SH-SY5Y (cell line): ENCODE data around the gene RBM14.

Experiments
- GATA2 ChIP-seq: IDR thresholded peaks from 2 replicates; pipeline ENCODE4 v1.6.1; 2011; ENCODE audit warnings: mild to moderate bottlenecking, low read depth, low read length
- GATA3 ChIP-seq: IDR thresholded peaks from 2 replicates; pipeline ENCODE4 v1.6.1; 2011; ENCODE audit warnings: low read depth, mild to moderate bottlenecking, low read length, moderate library complexity

The RBM14 gene

GRCh38 chr11:66616379-66617154 is at the start of gene RBM14:
Gene RBM14, plus strand, starts transcription at chr11:66616630. Its CDS starts 91 bp downstream, at chr11:66616721.
- TF ChIP-seq GATA3 = no peak
- TF ChIP-seq GATA2 = no peak

DNA sequence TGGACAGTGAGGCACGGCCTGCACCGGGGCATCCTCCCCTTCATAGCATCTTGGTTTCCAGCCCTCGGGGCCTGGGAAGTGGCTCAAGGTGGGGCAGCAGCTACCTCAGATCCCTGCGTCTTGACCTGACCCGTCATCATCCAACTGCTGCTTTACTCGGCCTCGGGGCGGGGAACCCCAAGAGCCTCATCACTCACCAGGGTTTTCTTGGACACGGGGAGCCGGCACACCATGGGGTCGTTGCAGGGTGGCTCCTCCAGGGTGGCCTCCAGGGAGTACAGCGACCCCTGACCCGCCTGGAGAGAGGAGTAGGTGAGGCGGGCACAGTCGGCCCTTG is 48.7 kb upstream of the RBM14 start:
- TF ChIP-seq GATA2 (no peak), GATA3 (no peak)

GRCh38 chr11:66568124-66568916 is 48.1 kb upstream of the RBM14 start, which contains the start of gene CTSF:
Gene CTSF, minus strand, starts transcription at chr11:66568606. Its CDS starts 120 bp downstream, at chr11:66568486.
- TF ChIP-seq GATA3 (no peak), GATA2 (no peak)

- TF ChIP-seq GATA2 (no peak), GATA3 (no peak)
These were observed 47.4 kb upstream of the RBM14 start for GRCh38 chr11:66569076-66569475.

DNA sequence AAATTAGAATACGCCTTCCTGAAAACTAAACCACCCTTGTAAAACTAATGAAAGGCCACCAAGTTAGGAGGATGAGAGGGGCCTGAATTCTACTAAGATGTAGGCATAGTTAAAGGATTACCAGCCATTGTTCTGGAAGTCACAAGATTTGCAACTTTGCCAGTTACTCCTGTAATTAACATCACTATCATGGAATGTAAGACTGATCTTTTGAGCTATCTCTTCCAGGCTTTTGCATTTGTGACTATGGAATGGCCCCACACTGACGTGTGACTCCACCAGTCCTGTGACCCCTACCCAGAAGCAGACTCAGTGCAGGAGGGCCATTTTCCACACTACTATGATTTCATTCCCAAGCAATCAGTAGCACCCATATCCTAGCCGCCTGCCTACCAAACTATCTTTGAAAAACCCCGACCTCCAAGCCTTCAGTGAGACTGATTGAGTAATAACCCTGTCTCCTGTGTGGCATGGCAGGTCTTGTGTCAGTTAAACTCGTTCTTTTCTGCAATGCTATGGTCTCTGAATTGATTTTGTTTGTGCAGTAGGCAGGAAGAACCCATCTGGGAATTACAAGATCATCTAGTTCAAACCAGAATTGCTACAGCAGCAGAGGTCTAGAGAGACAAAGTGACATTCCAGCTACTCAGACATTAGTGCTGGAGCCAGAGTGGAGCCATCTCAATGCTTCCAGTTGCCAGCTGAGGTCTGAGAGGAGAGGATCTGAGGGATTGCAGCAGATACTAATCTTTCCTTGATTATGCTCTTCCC is 46.2 kb upstream of the RBM14 start:
- no peak for TF ChIP-seq GATA2

DNA sequence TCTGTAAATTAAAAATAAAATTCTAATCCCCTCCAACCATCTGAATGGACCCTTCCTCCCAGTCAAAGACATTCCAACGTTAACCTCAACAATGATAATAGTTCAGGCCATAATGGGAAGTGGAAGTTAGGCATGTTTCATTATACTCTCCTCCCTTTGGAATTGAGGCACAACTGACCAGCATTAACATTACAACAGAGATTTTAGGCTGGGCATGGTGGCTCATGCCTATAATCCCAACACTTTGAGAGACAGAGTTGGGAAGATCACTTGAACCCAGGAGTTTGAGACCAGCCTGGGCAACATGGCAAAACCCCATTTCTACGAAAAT is 45.6 kb upstream of the RBM14 start:
- TF ChIP-seq GATA3 (no peak), GATA2 (no peak)

DNA sequence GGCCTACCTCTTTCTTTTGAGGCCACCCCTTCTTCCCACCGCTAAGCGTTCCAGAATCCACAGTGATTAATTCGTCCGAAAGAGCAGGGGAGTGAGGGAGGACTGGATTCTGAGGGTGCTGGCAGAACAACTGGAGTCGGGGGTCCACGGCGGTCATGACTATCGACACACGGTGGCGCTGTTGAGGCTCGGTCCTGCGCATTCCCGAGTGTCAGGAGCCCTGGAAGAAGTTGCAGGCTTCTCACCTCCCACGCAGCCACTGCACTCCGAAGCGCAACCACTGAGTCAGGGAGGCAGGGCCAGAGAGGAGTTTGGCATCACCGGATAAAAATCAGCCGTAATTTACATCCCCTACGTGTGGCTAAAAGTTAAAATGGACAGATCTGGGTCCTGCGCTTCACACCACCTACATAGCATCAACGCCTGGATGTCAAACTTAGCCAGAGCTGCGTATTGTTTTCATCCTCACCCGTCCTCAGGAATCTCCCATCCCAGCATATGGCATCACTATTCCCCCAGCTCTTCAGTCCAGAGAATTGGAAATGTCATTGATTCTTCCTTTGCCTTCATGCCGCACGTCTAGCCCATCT is 37.3 kb upstream of the RBM14 start:
- TF ChIP-seq GATA2 (no peak), GATA3 (no peak)

DNA sequence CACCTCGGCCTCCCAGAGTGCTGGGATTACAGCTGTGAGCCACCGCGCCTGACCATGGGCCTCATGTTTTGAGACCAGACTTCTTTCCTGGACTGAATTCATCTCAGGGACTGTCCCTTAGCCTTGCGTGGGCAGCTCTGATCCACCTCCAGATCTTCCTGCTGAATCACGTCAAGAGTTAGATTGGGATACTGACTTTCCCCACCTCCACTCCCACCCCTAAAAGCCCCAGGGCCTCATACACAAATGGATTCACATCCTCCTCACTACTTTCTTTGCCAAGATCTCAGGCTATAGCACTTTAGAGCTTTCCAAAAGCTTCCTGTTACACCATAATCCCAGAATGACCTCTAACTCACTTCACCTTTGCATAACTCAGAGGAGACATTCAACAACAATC is 35.6 kb upstream of the RBM14 start:
- no peak for TF ChIP-seq GATA2
- no peak for TF ChIP-seq GATA3

DNA sequence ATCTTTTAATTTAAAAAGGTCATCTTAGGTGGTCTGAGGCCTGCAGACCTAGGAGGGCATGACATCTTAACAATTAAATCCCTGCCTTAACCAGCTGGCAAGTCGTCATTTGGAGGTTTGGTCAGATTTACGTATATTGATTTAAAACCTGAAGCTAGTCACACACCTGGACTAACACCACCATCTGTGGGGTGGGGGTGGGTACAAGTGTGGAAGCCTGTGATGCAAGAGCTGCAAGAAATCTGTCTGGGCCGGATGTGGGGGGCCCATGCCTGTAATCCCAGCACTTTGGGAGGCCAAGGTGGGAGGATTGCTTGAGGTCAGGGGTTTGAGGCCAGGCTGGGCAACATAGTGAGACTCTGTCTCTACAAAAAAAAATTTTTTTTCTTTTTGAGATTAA is 35.2 kb upstream of the RBM14 start:
- no peak for TF ChIP-seq GATA3
- TF ChIP-seq GATA2 = no peak

- TF ChIP-seq GATA2 (no peak), GATA3 (no peak)
These were observed 30.3 kb upstream of the RBM14 start for GRCh38 chr11:66586136-66586535.

DNA sequence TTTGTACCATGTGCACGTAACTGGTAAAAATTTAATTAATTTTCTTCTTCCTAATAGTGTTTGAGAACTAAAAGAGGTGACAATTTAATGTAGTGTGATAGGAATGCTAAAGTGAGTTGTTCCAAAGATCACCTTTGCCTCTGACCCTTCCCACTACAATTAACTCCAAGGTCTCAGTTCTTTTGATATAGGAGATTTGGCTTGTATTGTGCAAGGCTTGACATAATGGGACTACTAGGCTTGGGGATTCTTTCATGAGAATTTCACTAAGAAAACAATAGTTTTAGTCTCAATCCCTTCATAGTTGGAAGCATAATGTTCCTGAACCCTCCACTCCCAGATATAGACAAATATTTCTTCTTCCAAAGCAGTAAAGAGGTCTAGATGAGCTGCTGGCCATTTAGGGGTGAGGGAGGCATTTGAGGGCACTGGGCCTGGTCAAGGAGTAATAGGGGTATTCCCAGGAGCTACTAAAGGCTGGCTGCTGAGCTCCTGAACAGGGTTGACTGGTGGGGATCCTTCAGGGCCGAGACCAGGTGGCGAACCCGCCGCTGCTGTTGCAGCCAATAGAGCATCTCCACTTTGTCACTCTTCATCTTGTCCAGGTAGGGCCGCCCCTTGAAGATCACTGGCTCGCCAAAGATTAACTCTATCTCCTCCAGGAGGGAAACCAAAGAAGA is 26.3 kb upstream of the RBM14 start:
- TF ChIP-seq GATA3 (no peak), GATA2 (no peak)

DNA sequence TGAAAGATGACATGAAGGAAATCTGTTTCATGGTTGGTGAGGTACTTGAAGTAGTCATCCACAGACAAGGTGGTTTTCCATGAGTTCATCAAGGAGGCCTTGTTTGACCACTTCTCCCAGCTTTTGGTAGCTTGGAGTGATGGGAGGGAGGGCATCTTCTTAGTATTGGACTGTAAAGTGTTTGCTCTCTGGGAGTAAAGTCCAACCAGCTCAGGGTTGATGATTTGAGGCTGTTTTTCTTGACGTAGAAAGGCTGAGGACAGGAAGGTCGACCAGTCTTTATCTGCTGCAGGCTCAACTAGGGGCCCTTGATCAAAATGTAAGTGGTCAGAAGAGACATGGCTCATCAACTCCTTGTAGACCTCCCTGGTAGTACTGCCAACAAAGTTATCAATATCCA is 25.3 kb upstream of the RBM14 start:
- TF ChIP-seq GATA3 = no peak
- no peak for TF ChIP-seq GATA2

DNA sequence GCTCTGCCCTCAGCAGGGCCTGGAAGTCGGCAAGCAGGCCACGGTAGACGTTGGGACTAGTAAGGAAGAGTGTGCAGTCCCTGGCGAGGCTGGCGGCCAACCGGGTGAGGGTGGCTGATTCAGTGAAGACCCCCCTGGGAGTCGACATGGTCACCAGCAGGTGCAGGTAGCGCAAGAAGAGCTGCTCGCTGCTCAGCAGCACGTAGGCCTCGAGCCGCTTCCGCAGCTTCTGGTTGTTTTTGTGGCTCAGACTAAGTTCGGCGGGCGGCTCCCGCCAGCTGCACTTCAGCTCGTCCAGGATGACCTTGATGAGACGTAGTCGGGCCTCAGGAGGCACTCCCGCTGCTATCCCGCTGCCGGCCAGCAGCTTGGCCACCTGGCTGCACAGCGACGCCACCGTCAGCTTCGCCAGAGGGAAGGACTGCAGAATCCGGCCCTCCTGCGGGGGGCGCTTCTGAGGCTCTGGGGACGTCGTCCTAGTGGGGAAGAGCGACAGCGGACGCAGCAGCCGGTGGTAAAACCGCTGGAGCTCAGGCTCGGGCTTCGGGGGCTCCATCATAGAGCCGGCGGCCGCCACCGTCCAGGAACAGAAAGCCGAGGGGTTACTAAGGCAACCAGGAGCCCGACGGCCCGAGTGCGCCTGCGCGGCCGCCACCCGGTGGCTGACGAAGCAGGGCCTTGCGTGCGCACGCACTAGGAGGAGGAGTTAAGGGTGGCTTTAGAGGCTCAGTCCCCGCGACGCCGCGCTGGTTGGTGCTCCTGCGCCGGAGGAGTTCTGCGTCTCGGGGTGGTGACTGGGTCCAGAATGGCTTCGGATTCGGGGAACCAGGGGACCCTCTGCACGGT is 23.8 kb upstream of the RBM14 start, which contains the start of the genes CCDC87 and CCS:
CCDC87 (minus strand) TSS at position 607 of the 846 bp plus-strand sequence; CDS start at position 559, 48 bp downstream.
CCS (plus strand) TSS at position 729 of the 846 bp plus-strand sequence; CDS start at position 806, 77 bp downstream.
- TF ChIP-seq GATA2 = no peak
- no peak for TF ChIP-seq GATA3
